ENCODE measurements around the gene ASIC4.
A peak's percentile ranks its signal among the peaks of the same experiment; 100 is the strongest.

The ASIC4 gene

GRCh38 chr2:219574484-219575311 is 60.4 kb downstream of the ASIC4 start:
- peaks cover 5% of the 10 kb centered on the region for H3K36me3 ChIP-seq (ENCODE audit: control insufficient read depth, insufficient read depth, low read length)
- H3K9me3 ChIP-seq (ENCODE audit: control insufficient read depth, low read length), result no peaks in the 10 kb centered on the region
- WGBS, 2 experiments (ENCODE audit: insufficient coverage in 2 of 2), result 90 to 94% methylated on average over 20 of the region's 22 CpGs
- H3K4me1 ChIP-seq (ENCODE audit: control insufficient read depth, insufficient read depth, low read length, poor library complexity, severe bottlenecking), result peaks cover 29% of the 10 kb centered on the region
- no peak overlapping the region for H3K4me3 ChIP-seq (ENCODE audit: extremely low read depth, insufficient read depth, low read length, poor library complexity, severe bottlenecking)
- no peak overlapping the region for H3K27ac ChIP-seq (ENCODE audit: low read depth, low read length, severe bottlenecking)

- H3K27ac ChIP-seq (ENCODE audit: low read depth, low read length, severe bottlenecking), result no peak overlapping the region
- H3K36me3 ChIP-seq (ENCODE audit: control insufficient read depth, insufficient read depth, low read length), result no peaks in the 10 kb centered on the region
- no peak overlapping the region for H3K4me3 ChIP-seq (ENCODE audit: extremely low read depth, insufficient read depth, low read length, poor library complexity, severe bottlenecking)
- no peaks in the 10 kb centered on the region for H3K9me3 ChIP-seq (ENCODE audit: control insufficient read depth, low read length)
- WGBS, 2 experiments (ENCODE audit: insufficient coverage in 2 of 2), result 91 to 96% methylated on average over 4 to 5 of the region's 6 CpGs
- peaks cover 25% of the 10 kb centered on the region for H3K4me1 ChIP-seq (ENCODE audit: control insufficient read depth, insufficient read depth, low read length, poor library complexity, severe bottlenecking)
Observed at GRCh38 chr2:219575566-219576504, 61.6 kb downstream of the ASIC4 start.

GRCh38 chr2:219576505-219577388 is 62.5 kb downstream of the ASIC4 start:
- H3K36me3 ChIP-seq (ENCODE audit: control insufficient read depth, insufficient read depth, low read length), result no peaks in the 10 kb centered on the region

GRCh38 chr2:219578811-219579613 is 64.7 kb downstream of the ASIC4 start:
- Histone ChIP-seq H3K4me1 (ENCODE audit: control insufficient read depth, insufficient read depth, low read length, poor library complexity, severe bottlenecking) (peaks cover 14% of the 10 kb centered on the region), H3K4me3 (ENCODE audit: extremely low read depth, insufficient read depth, low read length, poor library complexity, severe bottlenecking) (no peak overlapping the region), H3K27ac (ENCODE audit: low read depth, low read length, severe bottlenecking) (no peak overlapping the region), H3K9me3 (ENCODE audit: control insufficient read depth, low read length) (no peaks in the 10 kb centered on the region), H3K36me3 (ENCODE audit: control insufficient read depth, insufficient read depth, low read length) (no peaks in the 10 kb centered on the region)
- 84 to 89% methylated on average over 4 to 8 of the region's 8 CpGs for WGBS, 2 experiments (ENCODE audit: insufficient coverage in 2 of 2)

More at GRCh38 chr2:219576505-219577388, 62.5 kb downstream of the ASIC4 start:
- Histone ChIP-seq H3K27ac (ENCODE audit: low read depth, low read length, severe bottlenecking) (peak overlapping the region; percentile 49), H3K4me1 (ENCODE audit: control insufficient read depth, insufficient read depth, low read length, poor library complexity, severe bottlenecking) (peaks cover 23% of the 10 kb centered on the region), H3K9me3 (ENCODE audit: control insufficient read depth, low read length) (no peaks in the 10 kb centered on the region), H3K4me3 (ENCODE audit: extremely low read depth, insufficient read depth, low read length, poor library complexity, severe bottlenecking) (no peak overlapping the region)
- 38 to 48% methylated on average over 5 to 11 of the region's 15 CpGs for WGBS, 2 experiments (ENCODE audit: insufficient coverage in 2 of 2)

- H3K4me3 ChIP-seq (ENCODE audit: extremely low read depth, insufficient read depth, low read length, poor library complexity, severe bottlenecking), result no peak overlapping the region
- H3K36me3 ChIP-seq (ENCODE audit: control insufficient read depth, insufficient read depth, low read length), result no peaks in the 10 kb centered on the region
- WGBS, 2 experiments (ENCODE audit: insufficient coverage in 2 of 2), result 70 to 83% methylated on average over 1 to 2 of the region's 2 CpGs
- H3K4me1 ChIP-seq (ENCODE audit: control insufficient read depth, insufficient read depth, low read length, poor library complexity, severe bottlenecking), result peaks cover 14% of the 10 kb centered on the region
- no peak overlapping the region for H3K27ac ChIP-seq (ENCODE audit: low read depth, low read length, severe bottlenecking)
- no peaks in the 10 kb centered on the region for H3K9me3 ChIP-seq (ENCODE audit: control insufficient read depth, low read length)
Observed at GRCh38 chr2:219581346-219581745, 67.1 kb downstream of the ASIC4 start.
